ENCODE measurements around the gene FMO4. TPM values are rescaled to one million over a fixed set of nuclear protein-coding genes. Genes with fewer than 3 reads are reported as not detected.
"Not testable (repeated sequence)": the region's sequence is repeated elsewhere in the genome, so short reads cannot be mapped to it uniquely, and the experiment has no call there.

Gene FMO4
- total and polyA plus RNA-seq, 9 of the 15 experiments (the other 6 are each of a cell fraction or from before 2014, with no cell fraction given) = 0.25 to 1.1 (median 0.54) TPM; not detected in 2

- TF ChIP-seq, protein P1, sequence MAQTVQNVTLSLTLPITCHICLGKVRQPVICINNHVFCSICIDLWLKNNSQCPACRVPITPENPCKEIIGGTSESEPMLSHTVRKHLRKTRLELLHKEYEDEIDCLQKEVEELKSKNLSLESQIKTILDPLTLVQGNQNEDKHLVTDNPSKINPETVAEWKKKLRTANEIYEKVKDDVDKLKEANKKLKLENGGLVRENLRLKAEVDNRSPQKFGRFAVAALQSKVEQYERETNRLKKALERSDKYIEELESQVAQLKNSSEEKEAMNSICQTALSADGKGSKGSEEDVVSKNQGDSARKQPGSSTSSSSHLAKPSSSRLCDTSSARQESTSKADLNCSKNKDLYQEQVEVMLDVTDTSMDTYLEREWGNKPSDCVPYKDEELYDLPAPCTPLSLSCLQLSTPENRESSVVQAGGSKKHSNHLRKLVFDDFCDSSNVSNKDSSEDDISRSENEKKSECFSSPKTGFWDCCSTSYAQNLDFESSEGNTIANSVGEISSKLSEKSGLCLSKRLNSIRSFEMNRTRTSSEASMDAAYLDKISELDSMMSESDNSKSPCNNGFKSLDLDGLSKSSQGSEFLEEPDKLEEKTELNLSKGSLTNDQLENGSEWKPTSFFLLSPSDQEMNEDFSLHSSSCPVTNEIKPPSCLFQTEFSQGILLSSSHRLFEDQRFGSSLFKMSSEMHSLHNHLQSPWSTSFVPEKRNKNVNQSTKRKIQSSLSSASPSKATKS (CRISPR knock-in tag; IDR thresholded peaks at IDR 0.05) = no peak
- TF ChIP-seq HMGN3 (IDR thresholded peaks at IDR 0.05; ENCODE audit: borderline replicate concordance, extremely low read depth, insufficient read length, low read depth, low read length) (no peak), XRCC3 (IDR thresholded peaks at IDR 0.05) (no peak), HDAC8 (tag; IDR thresholded peaks at IDR 0.05) (no peak), CEBPG (CRISPR knock-in tag; IDR thresholded peaks at IDR 0.05) (no peak), CEBPG (tag; conservative IDR thresholded peaks at IDR 0.05 in 1 of 2, IDR thresholded peaks at IDR 0.05 in 1 of 2) (no peak), TGIF2 (CRISPR knock-in tag; IDR thresholded peaks at IDR 0.05) (no peak), ATF7 (IDR thresholded peaks at IDR 0.05) (no peak)
Measured at GRCh38 chr1:171290621-171291020, 23.4 kb upstream of the FMO4 start (continued).

- no peak overlapping the region for H2AFZ ChIP-seq (ENCODE audit: low read depth, low read length)
- ChIA-PET CTCF (ENCODE audit: low intra/inter-chr PET ratio) (no interaction called here), POLR2A (no interaction called here)
- intact Hi-C loops (cut with micrococcal nuclease) = no loop called here
- no peaks in the 10 kb centered on the region for H3K9me1 ChIP-seq (ENCODE audit: control insufficient read depth, insufficient read depth, low read length)
- H3K4me3 ChIP-seq = no peak overlapping the region
- 0% methylated on average over 1 of the region's 1 CpG for WGBS (ENCODE audit: insufficient coverage, low coverage, missing lambda C conversion rate)
- ATAC-seq (no peak), DNase-seq (ENCODE audit: extremely low read depth in 1 of 4, low spot score in 3 of 4) (no peak), FAIRE-seq (no peak)
- H3K4me1 ChIP-seq (replicated peaks in 1 of 2; ENCODE audit: control insufficient read depth in 2 of 2, insufficient read depth in 2 of 2, low read length in 2 of 2) = no peaks in the 10 kb centered on the region
- H3K4me2 ChIP-seq (ENCODE audit: insufficient read depth, low read length) = no peak overlapping the region
- H3K36me3 ChIP-seq (ENCODE audit: control insufficient read depth, insufficient read depth, low read length) = no peaks in the 10 kb centered on the region
- in situ Hi-C loops (cut with MboI) = no loop called here
- TF ChIP-seq CHD1 (IDR thresholded peaks at IDR 0.05; ENCODE audit: low read length) (no peak), POLR2H (tag; IDR thresholded peaks at IDR 0.05; ENCODE audit: low read depth) (no peak)
- no TSS peak for BruUV-seq (replicated peaks)
- H3K27ac ChIP-seq (ENCODE audit: extremely low read depth, low read depth, low read length) = no peak overlapping the region
- H3K27me3 ChIP-seq (ENCODE audit: control insufficient read depth in 2 of 2, insufficient read depth in 2 of 2, low read length in 2 of 2) = no peaks in the 10 kb centered on the region; a peak in 1 of 5 replicates
- no peaks in the 10 kb centered on the region for H4K20me1 ChIP-seq (replicated peaks; ENCODE audit: control insufficient read depth, insufficient read depth, low read length)
- no peaks in the 10 kb centered on the region for H3K79me2 ChIP-seq (ENCODE audit: control insufficient read depth, insufficient read depth, low read length)
- H3K9me3 ChIP-seq (replicated peaks; ENCODE audit: control insufficient read depth, insufficient read depth, low read depth, low read length) = no peaks in the 10 kb centered on the region
- no peak overlapping the region for H3K9ac ChIP-seq (ENCODE audit: insufficient read depth in 1 of 2, low read depth in 2 of 2, low read length in 2 of 2)
Measured at GRCh38 chr1:171292799-171293198, 21.2 kb upstream of the FMO4 start.

DNA sequence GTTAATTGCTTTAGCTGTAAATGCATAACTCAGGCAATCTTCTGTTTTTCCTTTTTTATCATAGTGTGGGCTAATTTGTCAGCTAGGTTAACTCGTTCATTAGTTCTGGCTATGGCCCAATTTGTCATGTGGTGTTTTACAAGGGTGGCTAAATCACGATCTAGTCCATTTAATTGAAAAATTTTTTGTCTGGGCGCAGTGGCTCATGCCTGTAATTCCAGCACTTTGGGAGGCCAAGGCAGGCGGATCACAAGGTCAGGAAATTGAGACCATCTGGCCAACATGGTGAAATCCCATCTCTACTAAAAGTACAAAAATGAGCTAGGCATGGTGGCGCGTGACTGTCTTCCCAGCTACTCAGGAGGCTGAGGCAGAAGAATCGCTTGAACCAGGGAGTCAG, 18.6 kb upstream of the FMO4 start:
- ATAC-seq; POLR2A ChIA-PET; FAIRE-seq; H3K9ac ChIP-seq (ENCODE audit: insufficient read depth in 1 of 2, low read depth in 2 of 2, low read length in 2 of 2); H3K9me3 ChIP-seq (replicated peaks; ENCODE audit: control insufficient read depth, insufficient read depth, low read depth, low read length); H3K36me3 ChIP-seq (ENCODE audit: control insufficient read depth, insufficient read depth, low read length); H3K27me3 ChIP-seq (ENCODE audit: control insufficient read depth in 2 of 2, insufficient read depth in 2 of 2, low read length in 2 of 2); BruUV-seq (replicated peaks); H4K20me1 ChIP-seq (replicated peaks; ENCODE audit: control insufficient read depth, insufficient read depth, low read length); H3K4me2 ChIP-seq (ENCODE audit: insufficient read depth, low read length); DNase-seq (ENCODE audit: extremely low read depth in 1 of 4, low spot score in 3 of 4); H2AFZ ChIP-seq (ENCODE audit: low read depth, low read length); in situ Hi-C loops (cut with MboI); H3K4me1 ChIP-seq (replicated peaks in 1 of 2; ENCODE audit: control insufficient read depth in 2 of 2, insufficient read depth in 2 of 2, low read length in 2 of 2); H3K27ac ChIP-seq (ENCODE audit: extremely low read depth, low read depth, low read length); intact Hi-C loops (cut with micrococcal nuclease); H3K79me2 ChIP-seq (ENCODE audit: control insufficient read depth, insufficient read depth, low read length); H3K9me1 ChIP-seq (ENCODE audit: control insufficient read depth, insufficient read depth, low read length); CTCF ChIA-PET (ENCODE audit: low intra/inter-chr PET ratio); H3K4me3 ChIP-seq: not testable (repeated sequence)
- WGBS (ENCODE audit: insufficient coverage, low coverage, missing lambda C conversion rate) = 0% methylated on average over 7 of the region's 7 CpGs
